Heart right ventricle (tissue), 16 donors: ENCODE results near the gene C1QTNF9B. TPM values are rescaled to one million over a fixed set of nuclear protein-coding genes. Genes with fewer than 3 reads are reported as not detected.

Experiments used
- ATAC-seq, 8 donors: fragments of 200-7000 bp; cut with Tn5 transposase; one replicate each; pipeline ENCODE4 v1.9.1; 2020; ENCODE audit warnings: mild to moderate bottlenecking in 8 of 8, moderate library complexity in 8 of 8, moderate number of reproducible peaks in 1 of 8
- DNase-seq, 2 donors: peaks; one replicate each; pipeline ENCODE4 v3.0.0-alpha.2; 2020
- H3K27ac ChIP-seq, 10 donors: fragments of 200-600 bp; sonication (generic) in 2 of 10; one replicate each; pipeline versions ENCODE4 v1.5.0 to v1.8.0; 2020 to 2022; ENCODE audit warnings: mild to moderate bottlenecking in 3 of 10
- H3K27me3 ChIP-seq, 7 donors: fragments of 200-600 bp; one replicate each; pipeline ENCODE4 v1.8.0; 2021 to 2022; ENCODE audit warnings: mild to moderate bottlenecking in 2 of 7
- H3K36me3 ChIP-seq, 9 donors: fragments of 200-600 bp; sonication (generic) in 1 of 9; one replicate each; pipeline versions ENCODE4 v1.5.0 to v1.8.0; 2020 to 2022; ENCODE audit warnings: mild to moderate bottlenecking in 2 of 9
- H3K4me1 ChIP-seq, 9 donors: fragments of 200-600 bp; sonication (generic) in 1 of 9; one replicate each; pipeline versions ENCODE4 v1.5.0 to v1.8.0; 2020 to 2022; ENCODE audit warnings: mild to moderate bottlenecking in 4 of 9
- H3K4me3 ChIP-seq, 10 donors: fragments of 200-600 bp; sonication (generic) in 2 of 10; one replicate each; pipeline versions ENCODE4 v1.5.0 to v1.8.0; 2020 to 2022; ENCODE audit warnings: mild to moderate bottlenecking in 7 of 10, moderate library complexity in 2 of 10
- H3K9me3 ChIP-seq, 11 donors: fragments of 200-600 bp in 10 of 11; sonication (generic) in 2 of 11; one replicate each; pipeline versions ENCODE4 v1.5.0 to v1.8.0; 2013 to 2022; ENCODE audit warnings: mild to moderate bottlenecking in 2 of 11, control low read depth in 1 of 11, moderate library complexity in 1 of 11
- CTCF ChIP-seq, 9 donors: fragments of 200-600 bp; sonication (generic) in 2 of 9; IDR thresholded peaks; one replicate each; pipeline versions ENCODE4 v1.5.0 to v1.8.0; 2021 to 2022; ENCODE audit warnings: antibody characterized with exemption in 9 of 9, mild to moderate bottlenecking in 5 of 9, moderate library complexity in 1 of 9
- WGBS, 2 donors: extraction: QIAGEN DNeasy Blood & Tissue Kit; methylation state at CpG; one replicate each; pipeline ENCODE4 v1.1.7; 2013; ENCODE audit warnings: inconsistent platforms in 1 of 2; 5-methylcytosine and 5-hydroxymethylcytosine counted together
- intact Hi-C, 10 donors: fragments of 100-400 bp; cut with DNase I; formaldehyde crosslinking; loops; one replicate each; pipeline versions ENCODE4 v1.11.1 to v1.14.2; 2022
- polyA plus RNA-seq, 2 donors: library from polyadenylated mRNA; stranded (reverse); fragments of 200-250 nt; gene quantifications; one replicate each; pipeline ENCODE4 v1.2.3, GENCODE V29; 2013
- total RNA-seq, 10 donors: library from RNA; stranded (reverse); fragmentation: NEBNext Ultra II Directional in 3 of 10; extraction: Animal tissue kit (Norgen Biotek cat#: 25700) in 3 of 10; gene quantifications; one replicate each; pipeline versions ENCODE4 v1.2.1 to v1.2.4, GENCODE V29; 2021 to 2023
- donor health status: Arrhythmogenic right ventricular cardiomyopathy.
- donor health status: ischemic (EF 13 %, LVEDD 7.1; RV severe dilation, severe dysfunction).
- donor health status: healthy with polysubstance abuse.
- donor health status: DM: no; HTN: yes; CAD: no.
- donor health status: DM: no; HTN: no; CAD: no.
- donor health status: ischemic (EF 25% LVEDD 6.9; RV normal size, moderate dysfunction).
- donor health status: ischemic (EF 25% LVEDD 5.7; RV mildly dilated, moderate dysfunction).
- donor health status: healthy.
- donor health status: DM: yes; HTN: yes; CAD: no.
- donor health status: Ischemic cardiomyopathy.
- donor health status: ischemic (EF 35%, LVEDD 5.7; RV mildly dilated, moderate dysfunction).
- donor health status: nonischemic (EF 11% LVEDD 7.7; RV severe dilation, severe dysfunction).
- donor health status: DM: yes; HTN: yes; CAD: no.
- donor health status: PGD.
- donor health status: ischemic (EF 29% LVEDD 5.4; RV normal size, mild dysfunction).
- donor health status: nonischemic (EF 23%, LVEDD 6.1; RV moderate dilation, normal function).

C1QTNF9B gene
- total and polyA plus RNA-seq, 12 donors: 0.44 to 3.1 (median 1.4) TPM; not detected in 2

- no peak overlapping the region for H3K27ac ChIP-seq
- H3K4me1 ChIP-seq: no peaks in the 10 kb centered on the region
- DNase-seq: no peak
- ATAC-seq: no peak
- peaks cover 0 to 65% (median 3%) of the 10 kb centered on the region in 9 donors for H3K36me3 ChIP-seq
- H3K9me3 ChIP-seq: no peaks in the 10 kb centered on the region
- no peak overlapping the region for H3K4me3 ChIP-seq
- 74 to 83% methylated on average over 5 of the region's 5 CpGs for WGBS, 2 donors
- intact Hi-C loops: no loop called here
- TF ChIP-seq CTCF (IDR thresholded peaks at IDR 0.05): no peak
- H3K27me3 ChIP-seq: no peaks in the 10 kb centered on the region
Measured at GRCh38 chr13:23858546-23858945, 38.8 kb downstream of the C1QTNF9B start.

- H3K4me1 ChIP-seq: no peaks in the 10 kb centered on the region
- WGBS, 2 donors: 77 to 80% methylated on average over 5 of the region's 5 CpGs
- H3K9me3 ChIP-seq: no peaks in the 10 kb centered on the region
- intact Hi-C loops: no loop called here
- TF ChIP-seq CTCF (IDR thresholded peaks at IDR 0.05): no peak
- no peak overlapping the region for H3K27ac ChIP-seq
- DNase-seq: no peak
- no peaks in the 10 kb centered on the region for H3K27me3 ChIP-seq
- H3K4me3 ChIP-seq: no peak overlapping the region
- no peak for ATAC-seq
- peaks cover 0 to 46% (median 3%) of the 10 kb centered on the region in 9 donors for H3K36me3 ChIP-seq
Measured at GRCh38 chr13:23856008-23856750, 41.1 kb downstream of the C1QTNF9B start.

GRCh38 chr13:23855360-23855759, 41.9 kb downstream of the C1QTNF9B start:
- Histone ChIP-seq H3K27ac (no peak overlapping the region), H3K4me3 (no peak overlapping the region), H3K9me3 (no peaks in the 10 kb centered on the region), H3K4me1 (no peaks in the 10 kb centered on the region), H3K27me3 (no peaks in the 10 kb centered on the region), H3K36me3 (peaks cover 0 to 41% (median 3%) of the 10 kb centered on the region in 9 donors)
- 94 to 97% methylated on average over 3 of the region's 3 CpGs for WGBS, 2 donors
- ATAC-seq (no peak), DNase-seq (no peak)
- no peak for TF ChIP-seq CTCF (IDR thresholded peaks at IDR 0.05)
- intact Hi-C loops: no loop called here

GRCh38 chr13:23852351-23852750, 45.0 kb downstream of the C1QTNF9B start:
- no peak for DNase-seq
- no peak for TF ChIP-seq CTCF (IDR thresholded peaks at IDR 0.05)
- Histone ChIP-seq H3K36me3 (peaks cover 0 to 24% (median 0%) of the 10 kb centered on the region in 9 donors), H3K27me3 (no peaks in the 10 kb centered on the region), H3K27ac (no peak overlapping the region), H3K4me3 (no peak overlapping the region), H3K4me1 (peaks cover 0 to 7% (median 0%) of the 10 kb centered on the region in 9 donors), H3K9me3 (no peaks in the 10 kb centered on the region)
- 49 to 85% methylated on average over 2 of the region's 2 CpGs for WGBS, 2 donors
- ATAC-seq: no peak
- intact Hi-C loops: no loop called here
